Activated T-cell treated with anti-CD3 and anti-CD28 coated beads for 4 hours (primary cell): ENCODE measurements around the gene B3GAT3.
A peak's percentile ranks its signal among the peaks of the same experiment; 100 is the strongest.
"Not testable (repeated sequence)": the region's sequence is repeated elsewhere in the genome, so short reads cannot be mapped to it uniquely, and the experiment has no call there.

Experiments used
- DNase-seq: peaks from one replicate; pipeline ENCODE4 v3.0.0-alpha.2; 2020

Gene B3GAT3

DNA sequence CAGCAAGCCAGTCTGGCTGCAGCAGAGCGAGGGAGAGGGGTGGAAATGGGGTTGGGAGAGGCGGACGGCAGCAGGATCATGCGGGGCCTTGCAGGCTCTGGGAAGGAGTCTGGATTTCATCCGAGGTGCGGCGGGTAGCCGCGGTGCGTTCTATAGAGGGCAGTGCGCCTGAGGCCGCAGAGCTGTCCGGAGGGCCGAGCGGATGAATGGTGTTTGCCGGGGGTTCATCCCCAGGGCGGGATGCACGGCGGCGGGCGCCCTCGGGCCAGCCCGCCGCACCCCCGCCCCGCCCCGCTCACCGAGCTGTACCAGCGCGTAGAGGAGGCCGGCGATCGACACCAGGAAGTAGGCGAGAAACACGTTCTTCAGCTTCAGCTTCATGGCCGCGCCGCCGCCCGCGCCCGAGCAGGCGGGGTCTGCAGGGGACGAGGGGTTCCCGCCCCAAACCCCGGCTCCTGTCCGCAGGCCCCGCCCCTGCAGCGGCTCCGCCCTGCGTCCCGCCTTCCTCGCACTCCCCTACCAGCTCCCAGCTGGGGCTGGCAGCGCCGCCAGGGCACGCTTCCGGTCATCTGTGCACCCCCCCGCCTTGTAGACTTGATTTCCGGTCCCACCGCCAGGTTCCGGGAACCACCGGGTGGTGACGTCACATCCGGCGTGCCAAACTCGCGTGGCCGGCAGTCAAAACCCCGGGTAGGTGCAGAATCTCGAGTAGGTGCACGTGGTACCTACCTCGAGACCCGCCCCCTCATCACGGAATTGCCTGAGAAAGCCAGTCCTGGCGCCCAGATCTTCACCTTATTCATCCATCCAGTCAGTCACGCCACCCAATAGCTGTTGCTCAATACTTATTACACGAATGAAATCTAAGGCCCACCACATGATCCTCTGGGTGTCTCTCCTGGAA lies at the start of gene B3GAT3:
TSS of gene B3GAT3 (minus strand) at position 420 of the 904 bp plus-strand sequence. CDS start at position 381, 39 bp downstream.
- peak; percentile 98 for DNase-seq

DNA sequence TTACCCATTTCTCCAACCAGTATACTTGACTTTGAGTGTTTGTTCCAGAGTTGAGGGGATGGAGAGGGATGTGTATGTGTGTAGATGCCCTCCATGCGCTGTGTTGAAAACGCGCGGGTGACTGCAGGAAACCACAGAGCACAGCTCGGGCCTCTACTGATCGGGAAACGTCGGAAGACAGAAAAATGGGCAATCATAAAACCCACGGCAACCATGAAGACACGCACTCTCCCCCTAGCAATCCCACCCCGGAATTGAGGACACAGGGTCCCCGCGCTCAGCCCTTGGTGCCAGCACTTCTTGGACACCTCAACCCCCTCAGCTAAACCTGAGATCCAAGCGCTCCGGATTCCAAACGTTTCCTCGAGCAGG lies 49.4 kb upstream of the B3GAT3 start:
- DNase-seq = no peak

DNA sequence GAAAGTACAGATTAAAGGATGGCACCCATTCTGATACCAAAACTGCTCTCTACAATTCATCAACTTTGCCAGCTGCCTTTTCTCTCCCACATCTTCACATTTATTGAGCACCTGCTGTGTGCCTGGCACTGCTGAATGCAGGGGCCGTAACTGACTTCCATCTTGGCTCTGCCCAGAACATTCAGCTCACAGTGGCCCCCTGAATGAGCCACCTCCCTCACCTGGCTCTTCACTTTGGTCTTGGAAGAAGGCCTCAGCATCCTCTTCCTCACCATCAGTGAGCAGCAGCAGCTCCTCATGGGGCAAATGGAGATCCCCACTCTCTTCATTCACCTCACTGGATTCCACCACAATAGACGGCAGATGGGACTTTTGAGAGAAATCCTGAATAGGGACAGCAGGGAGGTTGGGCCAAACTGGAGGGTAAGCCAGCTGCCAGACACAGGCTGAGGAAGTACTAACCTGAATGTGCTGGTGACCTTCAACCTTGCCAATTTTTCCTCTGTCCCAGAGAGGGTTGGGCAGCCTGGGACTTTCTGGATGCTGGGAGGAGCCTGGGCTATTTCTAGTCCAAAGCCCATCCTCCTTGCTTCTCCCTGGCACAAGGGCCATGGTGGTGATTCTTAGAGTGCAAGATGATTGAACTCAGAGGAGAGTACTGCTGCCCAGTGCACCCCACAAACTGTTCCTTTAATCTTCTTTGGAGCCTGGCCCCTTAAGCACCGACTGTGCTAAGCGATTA lies 47.8 kb upstream of the B3GAT3 start:
- no peak for DNase-seq

DNA sequence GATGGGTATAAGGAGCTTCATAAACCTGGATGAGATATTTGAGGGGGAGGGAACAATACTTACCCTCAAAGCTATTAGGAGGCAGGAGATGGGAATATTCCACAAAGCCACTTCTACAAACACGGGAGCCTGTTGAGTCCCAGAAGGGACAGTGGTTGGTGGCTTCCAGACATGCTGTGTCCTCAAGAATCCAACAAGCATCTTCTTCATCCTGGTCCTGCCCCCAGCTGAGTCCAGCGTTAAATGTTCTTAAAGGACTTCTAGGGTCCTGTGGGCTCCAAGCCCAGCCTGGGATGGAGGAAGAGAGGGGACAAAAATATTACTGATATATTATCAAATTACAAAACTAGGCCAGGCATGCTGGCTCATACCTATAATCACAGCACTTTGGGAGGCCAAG lies 45.7 kb upstream of the B3GAT3 start:
- no peak for DNase-seq

DNA sequence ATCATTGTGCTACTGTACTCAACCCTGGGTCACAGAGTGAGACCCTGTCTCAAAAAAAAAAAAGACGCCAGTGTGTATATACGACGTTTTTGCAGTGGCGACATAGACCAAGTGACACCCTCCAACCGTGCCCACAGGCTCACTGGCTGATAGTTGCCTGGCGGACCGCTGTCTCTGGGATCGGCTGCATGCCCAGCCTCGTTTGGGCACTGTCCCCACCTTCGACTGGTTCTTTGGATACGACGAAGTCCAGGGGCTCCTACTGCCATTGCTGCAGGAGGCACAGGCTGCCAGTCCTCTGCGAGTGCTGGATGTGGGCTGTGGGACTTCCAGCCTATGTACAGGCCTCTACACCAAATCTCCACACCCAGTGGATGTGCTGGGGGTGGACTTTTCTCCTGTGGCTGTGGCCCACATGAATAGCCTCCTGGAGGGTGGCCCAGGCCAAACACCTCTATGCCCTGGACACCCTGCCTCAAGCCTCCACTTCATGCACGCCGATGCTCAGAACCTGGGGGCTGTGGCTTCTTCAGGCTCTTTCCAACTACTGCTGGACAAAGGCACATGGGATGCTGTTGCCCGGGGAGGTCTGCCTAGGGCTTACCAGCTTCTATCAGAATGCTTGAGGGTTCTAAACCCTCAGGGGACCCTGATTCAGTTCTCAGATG lies 44.6 kb upstream of the B3GAT3 start:
- no peak for DNase-seq

DNA sequence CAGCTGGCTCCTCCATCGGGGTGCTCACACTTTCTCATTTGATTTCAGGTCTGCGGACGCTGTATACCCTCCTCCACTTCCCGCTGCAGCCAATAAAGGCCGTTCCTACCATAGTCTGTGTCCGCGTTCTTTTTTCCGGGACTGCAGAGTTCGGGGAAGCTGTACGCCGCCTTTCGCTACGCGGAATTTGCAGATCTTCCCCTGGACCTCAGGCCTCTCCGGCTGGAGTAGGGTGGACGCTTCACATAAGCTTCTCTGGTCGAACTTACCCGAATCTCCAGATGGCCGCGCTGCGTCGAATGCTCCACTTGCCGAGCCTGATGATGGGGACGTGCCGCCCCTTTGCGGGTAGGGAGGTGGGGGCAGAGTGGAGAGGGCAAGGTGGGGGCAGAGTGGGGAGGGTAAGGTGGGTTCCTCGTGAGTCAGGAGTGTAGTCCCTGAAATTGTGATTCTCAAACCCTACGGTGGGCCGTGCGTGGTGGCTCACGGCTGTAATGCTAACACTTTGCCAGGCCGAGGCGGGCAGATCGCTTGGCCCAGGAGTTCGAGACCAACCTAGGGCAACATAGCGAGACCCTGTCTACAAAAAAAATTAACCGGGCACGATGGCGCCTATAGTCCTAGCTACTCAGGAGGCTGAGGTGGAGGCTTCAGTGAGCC lies 43.9 kb upstream of the B3GAT3 start:
- peak; percentile 61 for DNase-seq

DNA sequence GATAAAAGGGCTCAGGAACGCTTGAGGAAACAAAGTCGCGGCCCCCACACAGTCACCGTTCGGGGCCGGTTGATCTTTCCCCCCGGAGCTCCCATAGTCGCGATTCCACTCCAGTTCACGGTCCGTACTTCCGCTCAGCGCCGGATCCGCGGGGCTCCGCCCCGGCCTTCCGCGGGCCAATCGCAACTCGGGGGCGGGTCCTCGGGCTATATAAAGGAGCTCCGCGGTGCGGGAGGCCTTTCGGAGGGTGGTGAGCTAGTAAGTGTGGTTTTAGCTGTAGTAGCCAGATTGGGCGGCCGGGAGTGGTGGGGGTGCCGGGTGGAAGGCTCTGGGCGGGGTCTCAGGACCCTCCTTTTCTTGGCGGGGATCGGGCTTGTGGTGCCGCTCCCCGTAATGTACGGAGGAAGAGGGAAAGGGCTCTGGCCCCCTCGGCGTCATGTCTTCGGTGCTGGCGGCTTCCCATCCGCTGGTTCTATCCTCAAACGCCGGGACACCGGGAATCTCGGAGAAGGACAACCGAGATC lies 43.4 kb upstream of the B3GAT3 start, which contains the start of the genes C11orf98 and CSKMT:
TSS of gene C11orf98 (minus strand) at position 136 of the 524 bp plus-strand sequence. CDS start at position 95, 41 bp downstream.
TSS of gene CSKMT (plus strand) at position 238 of the 524 bp plus-strand sequence. CDS start 568 bp downstream, outside the sequence.
- peak; percentile 96 for DNase-seq

DNA sequence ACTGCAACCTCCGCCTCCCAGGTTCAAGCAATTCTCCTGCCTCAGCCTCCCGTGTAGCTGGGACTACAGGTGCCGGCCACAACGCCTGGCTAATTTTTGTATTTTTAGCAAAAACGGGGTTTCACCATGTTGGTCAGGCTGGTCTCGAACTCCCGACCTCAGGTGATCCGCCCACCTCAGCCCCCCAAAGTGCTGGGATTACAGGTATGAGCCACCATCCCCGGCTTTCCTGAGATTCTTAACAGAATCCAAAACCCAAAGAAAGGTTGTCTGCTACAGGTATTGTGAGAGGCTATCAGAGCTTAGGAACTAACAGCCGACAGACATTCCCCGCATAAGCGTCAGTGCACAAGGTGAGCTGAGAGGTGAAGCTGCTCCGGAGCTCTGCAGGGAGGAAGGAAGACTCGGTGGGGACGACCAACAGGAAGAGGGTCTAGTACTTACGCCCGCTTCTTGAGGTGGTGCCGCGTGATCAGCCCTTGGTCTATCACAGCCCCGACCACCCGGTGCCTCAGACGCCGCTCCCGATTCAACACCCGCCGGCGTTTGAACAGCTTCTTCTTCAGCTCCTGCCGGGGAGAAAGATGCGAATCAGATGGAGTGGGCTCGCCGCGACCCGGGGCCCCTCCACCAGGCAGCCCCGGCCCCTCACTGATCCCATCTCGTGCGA lies 42.8 kb upstream of the B3GAT3 start:
- DNase-seq = no peak

DNA sequence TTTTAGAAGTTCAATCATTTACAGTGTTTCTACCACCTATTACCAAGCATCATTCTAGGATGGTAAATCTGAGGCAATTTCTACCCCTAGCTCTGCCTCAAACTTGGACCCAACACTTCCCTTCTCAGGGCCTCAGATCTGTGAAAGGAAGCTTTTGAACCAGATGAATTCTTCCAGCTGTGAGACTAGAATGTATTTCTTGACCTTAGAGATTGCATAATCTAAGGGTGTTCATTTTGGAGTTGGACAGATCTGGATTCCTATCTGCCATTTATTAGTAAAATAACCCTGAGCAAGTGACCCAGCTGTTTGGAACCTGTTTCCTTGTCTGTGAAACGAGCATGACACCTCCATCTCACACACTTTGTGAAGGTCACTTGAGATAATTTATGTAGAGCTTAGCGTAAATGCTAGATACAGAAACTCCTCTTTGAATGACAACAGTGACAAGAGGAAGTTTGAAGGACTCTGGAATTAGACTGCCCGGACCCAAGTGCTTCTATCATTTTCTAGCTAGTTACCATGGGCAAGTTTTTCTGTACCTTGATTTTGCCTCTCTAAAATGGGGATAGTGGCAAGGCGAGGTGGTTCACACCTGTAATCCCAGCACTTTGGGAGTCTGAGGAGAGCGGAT lies 35.1 kb upstream of the B3GAT3 start:
- no peak for DNase-seq

DNA sequence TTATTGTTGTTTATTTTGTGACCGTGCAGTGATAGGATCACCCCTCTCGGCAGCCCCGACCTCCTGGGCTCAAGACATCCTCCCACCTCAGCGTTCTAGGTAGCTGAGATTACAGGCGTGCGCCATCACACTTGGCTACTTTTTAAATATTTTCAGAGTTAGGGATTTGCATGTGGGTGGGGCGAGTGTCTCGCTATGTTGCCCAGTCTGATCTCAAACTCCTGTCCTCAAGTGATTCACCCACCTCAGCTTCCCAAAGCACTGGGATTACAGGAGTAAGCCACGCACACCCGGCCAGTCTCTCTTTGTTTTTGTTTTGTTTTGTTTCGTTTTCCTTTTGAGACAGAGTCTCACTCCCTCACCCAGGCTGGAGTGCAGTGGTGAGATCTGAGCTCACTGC lies 32.5 kb upstream of the B3GAT3 start:
- no peak for DNase-seq

DNA sequence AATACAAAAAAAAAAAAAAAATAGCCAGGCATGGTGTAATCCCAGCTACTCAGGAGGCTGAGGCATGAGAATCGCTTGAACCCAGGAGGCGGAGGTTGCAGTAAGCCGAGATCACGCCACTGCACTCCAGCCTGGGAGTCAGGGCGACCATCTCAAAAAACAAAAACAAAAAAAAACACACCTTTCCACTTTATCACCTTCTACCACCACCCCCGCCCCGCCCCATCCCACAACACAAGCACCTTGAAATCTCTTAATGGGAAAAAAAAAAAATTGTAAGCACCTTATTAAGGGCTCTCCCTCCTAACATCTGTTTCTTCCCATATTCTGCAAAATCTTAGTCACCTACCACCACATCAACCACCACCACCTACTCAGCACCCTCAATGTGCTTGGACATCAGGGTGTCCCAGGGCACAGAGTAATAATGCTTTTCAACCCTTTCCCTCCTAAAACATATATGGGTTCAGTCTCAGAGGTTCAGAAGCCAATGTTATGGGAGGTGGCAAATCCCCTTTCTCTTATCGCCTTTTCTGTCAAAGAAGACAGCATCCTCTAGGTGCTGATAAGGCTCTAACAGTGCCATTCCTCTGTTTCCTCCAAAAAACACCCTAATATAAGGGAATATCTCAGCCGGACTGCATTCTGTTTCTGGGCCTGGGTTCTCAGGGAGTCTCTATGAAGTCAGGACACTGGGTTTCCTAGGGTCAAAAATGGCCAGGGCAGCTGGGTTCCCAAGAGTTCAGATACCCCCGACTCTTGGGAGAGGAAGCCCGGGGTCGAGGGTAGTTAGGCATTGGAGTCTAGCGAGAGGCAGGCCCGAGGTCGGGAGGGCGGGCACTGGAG lies 30.6 kb upstream of the B3GAT3 start:
- DNase-seq = no peak

DNA sequence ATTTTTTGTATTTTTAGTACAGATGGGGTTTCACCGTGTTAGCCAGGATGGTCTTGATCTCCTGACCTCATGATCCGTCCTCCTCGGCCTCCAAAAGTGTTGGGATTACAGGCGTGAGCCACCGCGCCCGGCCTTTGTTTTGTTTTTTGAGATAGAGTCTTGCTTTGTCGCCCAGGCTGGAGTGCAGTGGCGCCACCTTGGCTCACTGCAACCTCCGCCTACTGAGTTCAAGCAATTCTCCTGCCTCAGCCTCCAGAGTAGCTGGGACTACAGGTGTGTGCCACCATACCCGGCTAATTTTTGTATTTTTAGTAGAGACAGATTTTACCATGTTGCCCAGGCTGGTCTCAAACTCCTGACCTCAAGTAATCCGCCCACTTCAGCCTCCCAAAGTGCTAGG lies 28.5 kb upstream of the B3GAT3 start:
- DNase-seq = not testable (repeated sequence)

DNA sequence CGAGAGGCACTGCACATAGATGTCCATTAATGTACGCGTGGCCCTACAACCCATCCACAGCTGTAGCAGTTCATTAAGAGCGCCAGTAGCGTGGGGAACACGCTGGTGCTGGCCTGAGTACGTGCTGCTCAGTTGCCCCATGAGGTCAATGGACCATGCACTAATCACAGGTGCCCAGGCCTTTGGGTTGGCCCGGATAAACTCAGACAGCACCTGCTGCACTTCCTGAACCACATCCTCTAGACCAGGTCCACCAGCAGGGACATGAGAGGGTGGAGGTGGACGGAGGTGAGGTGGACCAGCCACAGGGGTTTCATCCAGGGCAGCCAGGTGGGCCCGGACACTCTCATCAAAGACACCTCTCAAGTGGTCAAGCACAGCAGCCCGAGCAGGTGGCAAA lies 27.7 kb upstream of the B3GAT3 start:
- DNase-seq = no peak

DNA sequence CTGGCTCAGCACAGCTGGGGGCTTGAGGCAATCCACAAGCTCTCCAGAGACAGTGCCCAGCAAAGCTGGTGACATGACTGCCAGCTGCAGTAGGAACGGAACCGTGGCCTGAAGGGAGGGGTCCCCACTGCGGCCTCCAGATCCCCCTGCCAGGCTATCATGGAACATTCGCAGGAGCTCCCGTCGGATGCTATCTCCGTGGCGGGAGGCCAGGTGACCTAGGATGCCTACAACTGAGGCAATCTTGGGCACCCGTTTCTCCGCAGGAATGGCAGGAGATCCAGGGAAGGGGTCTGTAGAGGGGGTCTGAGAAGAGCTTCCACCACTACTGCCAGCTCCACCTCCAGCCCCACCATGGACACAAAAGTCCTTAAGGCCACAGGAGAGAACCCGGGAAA lies 27.2 kb upstream of the B3GAT3 start:
- no peak for DNase-seq

DNA sequence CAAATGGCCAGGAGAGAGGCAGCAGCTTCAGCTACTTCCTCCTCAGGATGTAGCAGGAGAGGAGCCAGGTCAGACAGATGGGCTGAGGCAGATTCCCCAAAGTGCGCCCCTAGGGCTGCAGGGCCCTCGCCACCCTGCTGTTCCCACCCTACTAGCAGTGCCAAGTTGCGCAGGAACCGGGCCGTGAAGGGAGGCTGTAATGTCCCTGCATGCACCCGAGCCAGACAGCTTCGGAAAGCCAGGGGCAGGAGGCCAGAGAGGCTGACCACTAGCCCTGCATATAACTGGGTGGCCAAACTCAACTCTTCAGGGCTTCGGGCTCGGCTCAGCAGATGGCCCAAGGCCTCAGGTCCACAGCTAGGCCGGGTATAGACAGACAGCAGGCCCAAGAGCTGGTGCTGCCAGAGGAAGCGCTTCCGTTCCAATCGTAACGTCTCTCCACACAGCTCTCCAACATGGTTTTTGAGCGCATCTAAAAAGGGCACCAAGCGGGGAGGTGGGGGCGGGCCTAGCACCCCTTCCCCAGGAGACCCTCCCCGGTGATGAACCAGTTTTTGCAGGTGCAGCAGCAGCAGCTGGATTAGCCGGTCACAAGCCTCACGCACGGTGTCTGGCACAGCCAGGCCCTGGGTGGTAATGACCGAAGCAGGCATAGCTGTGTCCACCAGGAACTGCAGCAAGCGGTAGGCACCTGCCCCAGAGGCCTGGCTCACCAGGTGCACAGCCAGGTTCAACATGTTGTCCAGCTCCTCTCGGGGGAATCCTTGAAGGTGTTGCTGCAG lies 26.6 kb upstream of the B3GAT3 start:
- DNase-seq = no peak

DNA sequence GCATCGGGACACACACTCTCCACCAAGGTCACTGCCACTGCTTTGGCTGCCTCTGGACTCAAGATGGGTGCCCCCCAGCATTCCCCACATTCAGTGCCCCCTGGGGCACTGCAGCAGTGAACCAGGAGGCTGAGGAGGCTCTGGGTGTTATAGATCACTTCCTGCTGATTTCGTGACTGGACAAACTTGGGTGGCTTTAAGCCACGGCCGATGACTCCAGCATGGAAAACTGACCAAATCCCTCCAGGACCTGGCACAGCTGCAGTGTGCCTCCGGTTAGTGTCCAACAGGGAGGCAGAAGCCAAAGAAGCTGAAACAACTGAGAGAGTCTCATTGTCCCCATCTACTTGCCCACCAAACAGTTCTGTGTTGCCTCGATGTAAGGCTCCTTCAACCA lies 25.8 kb upstream of the B3GAT3 start:
- no peak for DNase-seq

DNA sequence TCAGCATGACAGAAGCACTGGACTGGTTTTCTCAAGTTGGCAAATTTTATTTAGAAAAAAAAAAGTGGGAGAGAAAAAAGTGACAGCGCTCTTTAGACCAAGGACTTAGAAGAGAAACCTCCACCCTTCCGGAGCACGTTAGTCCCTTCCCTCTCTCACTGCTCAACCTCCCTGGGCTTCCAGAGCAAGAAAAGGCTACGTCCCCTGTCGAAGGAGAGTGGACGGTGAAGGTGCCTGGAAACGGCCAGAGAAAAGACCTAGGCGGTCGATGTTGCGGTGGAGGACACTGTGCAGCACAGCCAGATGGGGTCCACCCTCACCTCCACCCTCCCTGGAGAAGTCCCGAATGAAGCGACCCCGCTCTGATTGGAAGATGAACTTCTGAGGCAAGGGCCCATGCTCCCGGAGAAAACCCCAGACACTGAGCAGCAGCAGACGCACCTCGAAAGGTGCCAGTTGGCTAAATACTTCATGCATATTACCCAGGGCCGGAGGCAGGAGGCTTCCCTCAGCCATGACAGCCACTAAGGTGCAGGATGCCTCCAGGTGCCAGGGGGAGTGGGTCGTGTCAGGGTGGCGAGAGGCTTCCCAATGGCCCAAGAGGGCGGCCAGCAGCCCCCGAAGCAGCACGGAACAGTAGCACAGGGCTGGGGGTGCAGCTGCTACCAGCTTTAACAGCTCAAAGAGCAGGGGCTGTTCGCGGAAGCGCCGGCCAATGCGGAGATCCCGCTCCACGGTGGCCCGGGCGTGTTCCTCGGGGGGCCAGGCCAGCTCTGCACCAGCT lies 25.2 kb upstream of the B3GAT3 start:
- DNase-seq = no peak

DNA sequence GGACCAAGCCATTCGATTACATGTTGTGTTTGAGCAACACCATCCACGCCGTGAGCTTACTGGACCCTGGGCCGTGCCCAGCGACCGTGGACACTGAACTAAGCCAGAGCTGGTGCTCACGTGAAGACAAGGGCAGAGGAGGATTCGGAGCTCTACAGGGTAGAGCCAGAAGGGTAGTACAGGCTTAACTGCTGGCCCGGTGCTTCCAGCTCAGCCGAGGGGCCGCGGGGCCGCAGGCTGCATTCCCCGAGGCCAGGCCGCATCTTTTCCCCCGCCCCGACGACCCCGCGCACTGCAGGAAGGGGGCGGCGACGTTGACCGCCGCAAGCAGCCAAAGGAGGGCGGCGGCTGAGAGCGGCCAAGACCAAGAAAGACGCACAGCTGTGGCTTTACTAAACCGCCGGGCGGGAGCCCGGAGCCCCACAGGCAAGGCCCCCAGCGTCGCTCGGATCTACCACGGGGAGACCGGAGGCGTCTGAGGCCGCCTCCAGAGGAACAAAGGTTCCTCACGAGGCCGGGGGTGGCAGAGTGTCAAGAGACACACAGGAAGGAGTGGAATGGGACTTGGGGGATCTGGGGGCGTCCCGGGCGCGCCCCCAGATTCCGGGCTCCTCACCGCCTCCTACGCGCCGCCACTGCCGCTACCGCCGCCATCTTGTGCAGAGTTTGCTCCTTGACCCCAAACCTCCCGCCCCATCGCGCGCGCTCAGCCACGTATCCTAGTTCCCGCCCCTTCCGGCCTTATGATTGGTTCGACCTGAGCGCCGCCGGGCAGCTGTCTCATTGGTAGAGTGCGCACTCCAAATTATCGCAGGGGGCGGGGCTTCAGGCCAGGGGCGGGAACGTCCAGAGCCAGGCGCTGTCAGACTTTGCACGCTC lies 24.4 kb upstream of the B3GAT3 start, which contains the start of gene GANAB:
TSS of gene GANAB (minus strand) at position 668 of the 879 bp plus-strand sequence. CDS start at position 654, 14 bp downstream.
- DNase-seq = peak; percentile 99
